Measurements from ENCODE around the gene PUM2. TPM values are rescaled to one million over a fixed set of nuclear protein-coding genes. Genes with fewer than 3 reads are reported as not detected.
A peak's percentile ranks its signal among the peaks of the same experiment; 100 is the strongest.
"Not testable (repeated sequence)": the region's sequence is repeated elsewhere in the genome, so short reads cannot be mapped to it uniquely, and the experiment has no call there.

PUM2 gene
- total RNA-seq, 1 experiment from 2014 or later, result 112 TPM

DNA sequence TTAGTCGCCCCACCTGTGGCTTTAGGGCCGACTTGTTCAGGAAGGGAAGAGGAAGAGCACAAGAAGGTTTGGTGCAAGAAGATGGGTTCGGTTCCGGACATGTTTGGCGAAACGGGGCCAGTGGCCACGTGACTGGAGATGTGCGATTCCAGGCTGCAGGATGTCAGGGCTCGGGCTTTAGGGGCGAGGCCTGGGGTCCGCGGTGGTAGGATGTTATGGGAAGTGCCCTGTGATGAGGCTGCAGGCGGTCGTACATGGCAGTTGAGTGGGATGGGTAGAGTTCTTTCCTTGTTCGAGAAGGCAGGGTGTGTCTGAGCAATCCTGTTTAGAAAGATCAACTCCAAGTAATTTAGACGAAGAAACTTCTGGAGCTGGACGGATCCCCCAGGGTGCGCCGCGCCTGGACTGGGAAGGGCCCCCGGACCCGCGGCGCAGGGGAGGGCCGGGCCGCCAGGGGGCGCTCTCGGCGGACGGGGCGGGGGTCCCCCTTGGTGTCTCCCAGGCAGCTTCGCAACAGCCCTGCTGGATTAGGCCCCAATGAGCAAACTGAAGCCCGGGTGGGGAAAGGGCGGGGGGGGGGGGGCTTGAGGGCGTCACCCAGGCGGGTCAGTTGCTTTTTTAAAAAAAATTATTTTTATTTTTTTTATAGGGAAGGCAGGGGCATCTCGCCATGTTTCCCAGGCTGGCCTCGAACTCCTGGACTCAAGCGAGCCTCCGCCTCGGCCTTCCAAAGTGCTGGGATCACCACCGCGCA, 108.5 kb downstream of the PUM2 start:
- H3K4me3 ChIP-seq (ENCODE audit: low read depth, low read length, poor library complexity, severe bottlenecking), result no peak overlapping the region
- no peaks in the 10 kb centered on the region for H3K27me3 ChIP-seq (replicated peaks; ENCODE audit: insufficient read depth, low read depth, low read length, poor library complexity)
- DNase-seq (ENCODE audit: low spot score), result no peak
- H3K27ac ChIP-seq (ENCODE audit: low read depth, low read length, poor library complexity, severe bottlenecking), result no peak overlapping the region
- TF ChIP-seq EZH2 (IDR thresholded peaks at IDR 0.05; ENCODE audit: borderline replicate concordance, low read depth, low read length, poor library complexity, severe bottlenecking), result no peak
- TF ChIP-seq, protein P1, sequence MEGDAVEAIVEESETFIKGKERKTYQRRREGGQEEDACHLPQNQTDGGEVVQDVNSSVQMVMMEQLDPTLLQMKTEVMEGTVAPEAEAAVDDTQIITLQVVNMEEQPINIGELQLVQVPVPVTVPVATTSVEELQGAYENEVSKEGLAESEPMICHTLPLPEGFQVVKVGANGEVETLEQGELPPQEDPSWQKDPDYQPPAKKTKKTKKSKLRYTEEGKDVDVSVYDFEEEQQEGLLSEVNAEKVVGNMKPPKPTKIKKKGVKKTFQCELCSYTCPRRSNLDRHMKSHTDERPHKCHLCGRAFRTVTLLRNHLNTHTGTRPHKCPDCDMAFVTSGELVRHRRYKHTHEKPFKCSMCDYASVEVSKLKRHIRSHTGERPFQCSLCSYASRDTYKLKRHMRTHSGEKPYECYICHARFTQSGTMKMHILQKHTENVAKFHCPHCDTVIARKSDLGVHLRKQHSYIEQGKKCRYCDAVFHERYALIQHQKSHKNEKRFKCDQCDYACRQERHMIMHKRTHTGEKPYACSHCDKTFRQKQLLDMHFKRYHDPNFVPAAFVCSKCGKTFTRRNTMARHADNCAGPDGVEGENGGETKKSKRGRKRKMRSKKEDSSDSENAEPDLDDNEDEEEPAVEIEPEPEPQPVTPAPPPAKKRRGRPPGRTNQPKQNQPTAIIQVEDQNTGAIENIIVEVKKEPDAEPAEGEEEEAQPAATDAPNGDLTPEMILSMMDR (conservative IDR thresholded peaks at IDR 0.05; ENCODE audit: low read depth, low read length), result peak; percentile 54
- intact Hi-C loops (cut with micrococcal nuclease; ENCODE audit: unreplicated experiment), result no loop called here
- no peaks in the 10 kb centered on the region for H3K4me1 ChIP-seq (ENCODE audit: insufficient read depth, low read length, poor library complexity, severe bottlenecking)
- BruUV-seq (replicated peaks), result no TSS peak
- H3K9me3 ChIP-seq (ENCODE audit: low read depth, low read length, poor library complexity, severe bottlenecking), result no peaks in the 10 kb centered on the region
- CTCF ChIA-PET, result interaction anchor here (0.7 kb wide), 1 partner anchor 116 kb away, joined by 14 read pairs; no protein-coding TSS in a partner anchor
- no peaks in the 10 kb centered on the region for H3K36me3 ChIP-seq (ENCODE audit: insufficient read depth, low read length, poor library complexity, severe bottlenecking)
- POLR2A ChIA-PET (ENCODE audit: low non-redundant PET), result no interaction called here

DNA sequence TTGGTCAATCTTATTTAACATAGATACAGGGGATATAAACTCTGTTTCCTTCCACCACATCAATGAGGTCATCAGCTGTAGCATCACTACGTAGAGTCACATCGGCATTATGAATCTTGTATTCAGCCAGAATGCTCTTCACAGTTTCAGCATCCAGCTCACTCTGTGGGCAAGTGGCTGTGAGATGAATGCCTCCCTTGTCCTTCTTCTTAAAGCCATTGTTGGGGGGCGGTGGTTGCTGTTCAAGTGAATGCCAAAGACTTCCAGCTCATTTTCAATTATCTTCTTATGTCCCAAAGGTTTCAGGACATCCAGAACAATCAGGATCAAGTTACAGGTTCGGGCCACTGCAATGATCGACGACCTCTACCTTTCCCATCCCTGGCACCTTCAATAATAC, 110.4 kb downstream of the PUM2 start:
- H3K36me3 ChIP-seq (ENCODE audit: insufficient read depth, low read length, poor library complexity, severe bottlenecking); DNase-seq (ENCODE audit: low spot score); BruUV-seq (replicated peaks); intact Hi-C loops (cut with micrococcal nuclease; ENCODE audit: unreplicated experiment); H3K4me1 ChIP-seq (ENCODE audit: insufficient read depth, low read length, poor library complexity, severe bottlenecking); H3K27me3 ChIP-seq (replicated peaks; ENCODE audit: insufficient read depth, low read depth, low read length, poor library complexity); H3K27ac ChIP-seq (ENCODE audit: low read depth, low read length, poor library complexity, severe bottlenecking); H3K4me3 ChIP-seq (ENCODE audit: low read depth, low read length, poor library complexity, severe bottlenecking); H3K9me3 ChIP-seq (ENCODE audit: low read depth, low read length, poor library complexity, severe bottlenecking); CTCF ChIA-PET: not testable (repeated sequence)
- POLR2A ChIA-PET (ENCODE audit: low non-redundant PET), result interaction anchor here (0.6 kb wide), 1 partner anchor 198 kb away, joined by 3 read pairs; no protein-coding TSS in a partner anchor

DNA sequence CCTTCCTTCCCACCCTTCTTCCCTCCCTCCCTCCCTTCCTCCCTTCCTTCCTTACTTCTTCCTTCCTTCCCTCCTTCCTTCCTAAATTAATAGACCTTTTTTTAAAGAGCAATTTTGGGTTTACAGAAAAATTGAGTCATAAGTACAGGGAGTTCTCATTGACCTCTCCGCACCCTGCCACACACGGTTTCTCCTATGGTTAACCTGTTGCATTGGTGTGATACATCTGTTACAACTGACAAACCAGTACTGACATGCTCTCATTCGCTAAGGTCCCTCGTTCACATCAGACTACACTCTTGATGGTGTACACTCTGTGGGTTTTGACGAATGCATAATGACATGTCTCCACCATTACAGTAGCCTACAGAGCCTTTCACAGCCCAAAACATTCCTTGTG, 114.1 kb downstream of the PUM2 start:
- no TSS peak for BruUV-seq (replicated peaks)
- no peaks in the 10 kb centered on the region for H3K4me1 ChIP-seq (ENCODE audit: insufficient read depth, low read length, poor library complexity, severe bottlenecking)
- intact Hi-C loops (cut with micrococcal nuclease; ENCODE audit: unreplicated experiment), result no loop called here
- ChIA-PET CTCF (no interaction called here), POLR2A (ENCODE audit: low non-redundant PET) (no interaction called here)
- no peaks in the 10 kb centered on the region for H3K36me3 ChIP-seq (ENCODE audit: insufficient read depth, low read length, poor library complexity, severe bottlenecking)
- no peak overlapping the region for H3K4me3 ChIP-seq (ENCODE audit: low read depth, low read length, poor library complexity, severe bottlenecking)
- DNase-seq (ENCODE audit: low spot score), result no peak
- no peak overlapping the region for H3K27ac ChIP-seq (ENCODE audit: low read depth, low read length, poor library complexity, severe bottlenecking)
- TF ChIP-seq EZH2 (IDR thresholded peaks at IDR 0.05; ENCODE audit: borderline replicate concordance, low read depth, low read length, poor library complexity, severe bottlenecking), result no peak
- TF ChIP-seq, protein P1 (conservative IDR thresholded peaks at IDR 0.05; ENCODE audit: low read depth, low read length), result no peak
- H3K27me3 ChIP-seq (replicated peaks; ENCODE audit: insufficient read depth, low read depth, low read length, poor library complexity), result no peaks in the 10 kb centered on the region
- H3K9me3 ChIP-seq (ENCODE audit: low read depth, low read length, poor library complexity, severe bottlenecking), result no peaks in the 10 kb centered on the region

All from A673 (cell line).